Measurements from ENCODE around the gene INPP5A.

INPP5A gene

GRCh38 chr10:132748135-132748534 lies 210.5 kb downstream of the INPP5A start:
- in situ Hi-C loops (cut with MboI; ENCODE audit: low sequenced_read_pairs) = no loop called here

GRCh38 chr10:132748545-132749370 lies 211.2 kb downstream of the INPP5A start:
- in situ Hi-C loops (cut with MboI; ENCODE audit: low sequenced_read_pairs) = no loop called here

- in situ Hi-C loops (cut with MboI; ENCODE audit: low sequenced_read_pairs) = no loop called here
Observed at GRCh38 chr10:132749371-132749795, 211.8 kb downstream of the INPP5A start.

GRCh38 chr10:132750936-132751335 lies 213.3 kb downstream of the INPP5A start:
- in situ Hi-C loops (cut with MboI; ENCODE audit: low sequenced_read_pairs) = no loop called here

GRCh38 chr10:132752378-132752777 lies 214.8 kb downstream of the INPP5A start:
- in situ Hi-C loops (cut with MboI; ENCODE audit: low sequenced_read_pairs) = no loop called here

- in situ Hi-C loops (cut with MboI; ENCODE audit: low sequenced_read_pairs) = no loop called here
Observed at GRCh38 chr10:132752961-132753360, 215.4 kb downstream of the INPP5A start.

GRCh38 chr10:132753596-132753995 lies 216.0 kb downstream of the INPP5A start:
- in situ Hi-C loops (cut with MboI; ENCODE audit: low sequenced_read_pairs) = no loop called here

GRCh38 chr10:132754071-132754470 lies 216.5 kb downstream of the INPP5A start:
- in situ Hi-C loops (cut with MboI; ENCODE audit: low sequenced_read_pairs) = no loop called here

- in situ Hi-C loops (cut with MboI; ENCODE audit: low sequenced_read_pairs) = no loop called here
Observed at GRCh38 chr10:132755166-132755711, 217.7 kb downstream of the INPP5A start.

- in situ Hi-C loops (cut with MboI; ENCODE audit: low sequenced_read_pairs) = no loop called here
Observed at GRCh38 chr10:132756591-132756990, 219.0 kb downstream of the INPP5A start.

GRCh38 chr10:132757171-132757570 lies 219.6 kb downstream of the INPP5A start:
- in situ Hi-C loops (cut with MboI; ENCODE audit: low sequenced_read_pairs) = no loop called here

- in situ Hi-C loops (cut with MboI; ENCODE audit: low sequenced_read_pairs) = no loop called here
Observed at GRCh38 chr10:132758865-132759264, 221.3 kb downstream of the INPP5A start.

- in situ Hi-C loops (cut with MboI; ENCODE audit: low sequenced_read_pairs) = no loop called here
Observed at GRCh38 chr10:132761395-132762060, 223.9 kb downstream of the INPP5A start.

- in situ Hi-C loops (cut with MboI; ENCODE audit: low sequenced_read_pairs) = no loop called here
Observed at GRCh38 chr10:132762267-132762666, 224.7 kb downstream of the INPP5A start.

GRCh38 chr10:132763545-132763944 lies 226.0 kb downstream of the INPP5A start:
- in situ Hi-C loops (cut with MboI; ENCODE audit: low sequenced_read_pairs) = no loop called here

- in situ Hi-C loops (cut with MboI; ENCODE audit: low sequenced_read_pairs) = no loop called here
Observed at GRCh38 chr10:132764108-132764507, 226.5 kb downstream of the INPP5A start.

- in situ Hi-C loops (cut with MboI; ENCODE audit: low sequenced_read_pairs) = no loop called here
Observed at GRCh38 chr10:132765435-132765834, 227.8 kb downstream of the INPP5A start.

- in situ Hi-C loops (cut with MboI; ENCODE audit: low sequenced_read_pairs) = no loop called here
Observed at GRCh38 chr10:132766291-132766690, 228.7 kb downstream of the INPP5A start.

GRCh38 chr10:132768346-132769248 lies 231.0 kb downstream of the INPP5A start:
- in situ Hi-C loops (cut with MboI; ENCODE audit: low sequenced_read_pairs) = no loop called here

GRCh38 chr10:132770061-132771021 lies 232.8 kb downstream of the INPP5A start:
- in situ Hi-C loops (cut with MboI; ENCODE audit: low sequenced_read_pairs) = no loop called here
